Eye (tissue), 1 donor: ENCODE data around the gene DRG2.

ENCODE experiments used
- DNase-seq: peaks from one replicate; pipeline ENCODE4 v3.0.0-alpha.2; 2015

DRG2 gene

GRCh38 chr17:18087610-18088491 is at the start of gene DRG2:
Gene DRG2 (plus strand): TSS chr17:18087948. CDS start chr17:18088024, 76 bp downstream.
- peak; percentile 97 for DNase-seq

GRCh38 chr17:18038149-18038850 is 49.4 kb upstream of the DRG2 start:
- no peak for DNase-seq

- peak; percentile 100 for DNase-seq
Measured at GRCh38 chr17:18038861-18039534, 48.8 kb upstream of the DRG2 start, which contains the start of the genes ATPAF2 and GID4. Gene ATPAF2 (minus strand): TSS chr17:18039168. CDS start chr17:18039013, 155 bp downstream. Gene GID4 (plus strand): TSS chr17:18039408. CDS start chr17:18039465, 57 bp downstream.

GRCh38 chr17:18039535-18040260 is 48.0 kb upstream of the DRG2 start:
- no peak for DNase-seq

- DNase-seq = no peak
Measured at GRCh38 chr17:18040261-18040858, 47.4 kb upstream of the DRG2 start.

GRCh38 chr17:18041776-18042175 is 46.0 kb upstream of the DRG2 start:
- no peak for DNase-seq

GRCh38 chr17:18042983-18043382 is 44.8 kb upstream of the DRG2 start:
- no peak for DNase-seq

- no peak for DNase-seq
Measured at GRCh38 chr17:18043491-18043890, 44.3 kb upstream of the DRG2 start.

GRCh38 chr17:18044609-18045008 is 43.1 kb upstream of the DRG2 start:
- DNase-seq = no peak

- DNase-seq = no peak
Measured at GRCh38 chr17:18045691-18046350, 41.9 kb upstream of the DRG2 start.

- no peak for DNase-seq
Measured at GRCh38 chr17:18055597-18055996, 32.2 kb upstream of the DRG2 start.

- no peak for DNase-seq
Measured at GRCh38 chr17:18056214-18056613, 31.5 kb upstream of the DRG2 start.

GRCh38 chr17:18059283-18059682 is 28.5 kb upstream of the DRG2 start:
- no peak for DNase-seq

- DNase-seq = no peak
Measured at GRCh38 chr17:18064053-18064452, 23.7 kb upstream of the DRG2 start.

- DNase-seq = no peak
Measured at GRCh38 chr17:18065546-18065945, 22.2 kb upstream of the DRG2 start.

- no peak for DNase-seq
Measured at GRCh38 chr17:18066866-18067265, 20.9 kb upstream of the DRG2 start.

GRCh38 chr17:18069101-18069500 is 18.6 kb upstream of the DRG2 start:
- no peak for DNase-seq

GRCh38 chr17:18070861-18071340 is 16.8 kb upstream of the DRG2 start:
- peak; percentile 33 for DNase-seq

- no peak for DNase-seq
Measured at GRCh38 chr17:18071751-18072150, 16.0 kb upstream of the DRG2 start.

- no peak for DNase-seq
Measured at GRCh38 chr17:18074566-18075272, 13.0 kb upstream of the DRG2 start.

GRCh38 chr17:18076936-18077335 is 10.8 kb upstream of the DRG2 start:
- DNase-seq = peak; percentile 17
